T-helper 1 cell treated with Interleukin-12 subunit alpha and Interleukin-12 subunit beta and Interleukin-4 antibody, amounts not matched to agents 30 ng/mL and 1 ng/mL, for 36 hours (primary cell): ENCODE data around the gene CCDC183. TPM values are rescaled to one million over a fixed set of nuclear protein-coding genes. Genes with fewer than 3 reads are reported as not detected.
"Not testable (repeated sequence)": the region's sequence is repeated elsewhere in the genome, so short reads cannot be mapped to it uniquely, and the experiment has no call there.

Experiments used
- intact Hi-C: fragments of 100-400 bp; cut with micrococcal nuclease; formaldehyde crosslinking; loops from one replicate; pipeline ENCODE4 v1.15.1; 2024
- total RNA-seq: library from RNA; stranded (reverse); gene quantifications from 2 replicates; pipeline ENCODE4 v1.2.3, GENCODE V29; 2022

CCDC183 gene
- total RNA-seq, 1 donor from 2014 or later = 0.42 TPM

GRCh38 chr9:136821826-136822544 is 25.8 kb downstream of the CCDC183 start:
- intact Hi-C loops = no loop called here

GRCh38 chr9:136823136-136824046 is 27.3 kb downstream of the CCDC183 start:
- intact Hi-C loops = no loop called here

GRCh38 chr9:136824496-136825225 is 28.5 kb downstream of the CCDC183 start:
- intact Hi-C loops = no loop called here

- intact Hi-C loops = no loop called here
Observed at GRCh38 chr9:136825295-136826187, 29.4 kb downstream of the CCDC183 start.

GRCh38 chr9:136826188-136826541 is 30.0 kb downstream of the CCDC183 start:
- intact Hi-C loops = no loop called here

GRCh38 chr9:136826703-136827582 is 30.8 kb downstream of the CCDC183 start:
- intact Hi-C loops = no loop called here

- intact Hi-C loops = no loop called here
Observed at GRCh38 chr9:136827794-136828473, 31.8 kb downstream of the CCDC183 start.

GRCh38 chr9:136828474-136829140 is 32.5 kb downstream of the CCDC183 start:
- intact Hi-C loops = no loop called here

- intact Hi-C loops = no loop called here
Observed at GRCh38 chr9:136829412-136829811, 33.3 kb downstream of the CCDC183 start.

GRCh38 chr9:136829981-136830885 is 34.1 kb downstream of the CCDC183 start:
- intact Hi-C loops = no loop called here

GRCh38 chr9:136831002-136831719 is 35.0 kb downstream of the CCDC183 start:
- intact Hi-C loops = no loop called here

GRCh38 chr9:136831720-136832104 is 35.6 kb downstream of the CCDC183 start:
- intact Hi-C loops = no loop called here

- intact Hi-C loops = no loop called here
Observed at GRCh38 chr9:136832581-136832980, 36.4 kb downstream of the CCDC183 start.

GRCh38 chr9:136833381-136834048 is 37.4 kb downstream of the CCDC183 start:
- intact Hi-C loops = not testable (repeated sequence)

- intact Hi-C loops = no loop called here
Observed at GRCh38 chr9:136835162-136835931, 39.2 kb downstream of the CCDC183 start.
